ENCODE results near the gene DUSP7.

DNA sequence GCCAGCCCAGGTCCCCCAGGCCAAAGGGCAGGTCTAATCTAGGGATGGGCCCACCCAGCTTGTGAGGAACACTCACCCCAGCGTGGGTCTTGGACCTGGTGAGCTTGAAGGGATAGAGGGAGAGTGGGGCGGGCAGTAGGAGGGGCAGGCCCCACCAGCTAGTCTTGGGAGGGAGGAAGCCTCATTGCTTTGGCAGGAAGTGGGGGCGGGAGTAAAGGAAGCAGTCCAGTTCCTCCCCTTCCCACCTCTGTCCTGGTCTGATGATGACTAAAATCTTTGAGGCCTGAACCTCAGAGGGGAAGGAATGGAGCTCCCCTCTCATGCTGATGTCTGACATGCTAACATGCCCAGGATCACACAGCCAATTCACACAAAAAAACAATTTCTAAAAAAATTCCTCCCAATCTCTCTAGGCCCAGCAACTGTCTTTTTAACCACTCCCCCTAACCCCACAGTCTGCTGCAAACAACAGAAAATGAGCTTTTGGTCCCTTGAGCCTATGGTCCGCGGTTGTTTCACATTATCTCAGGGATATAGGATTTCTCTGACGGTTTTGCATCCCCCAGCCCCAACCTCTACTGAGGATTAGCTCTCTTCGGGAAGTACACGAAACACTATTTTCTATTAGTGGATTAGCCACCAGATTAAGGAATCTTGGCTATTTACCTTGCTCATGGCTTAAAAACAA is 30.7 kb upstream of the DUSP7 start:
- TF ChIP-seq, protein P1, sequence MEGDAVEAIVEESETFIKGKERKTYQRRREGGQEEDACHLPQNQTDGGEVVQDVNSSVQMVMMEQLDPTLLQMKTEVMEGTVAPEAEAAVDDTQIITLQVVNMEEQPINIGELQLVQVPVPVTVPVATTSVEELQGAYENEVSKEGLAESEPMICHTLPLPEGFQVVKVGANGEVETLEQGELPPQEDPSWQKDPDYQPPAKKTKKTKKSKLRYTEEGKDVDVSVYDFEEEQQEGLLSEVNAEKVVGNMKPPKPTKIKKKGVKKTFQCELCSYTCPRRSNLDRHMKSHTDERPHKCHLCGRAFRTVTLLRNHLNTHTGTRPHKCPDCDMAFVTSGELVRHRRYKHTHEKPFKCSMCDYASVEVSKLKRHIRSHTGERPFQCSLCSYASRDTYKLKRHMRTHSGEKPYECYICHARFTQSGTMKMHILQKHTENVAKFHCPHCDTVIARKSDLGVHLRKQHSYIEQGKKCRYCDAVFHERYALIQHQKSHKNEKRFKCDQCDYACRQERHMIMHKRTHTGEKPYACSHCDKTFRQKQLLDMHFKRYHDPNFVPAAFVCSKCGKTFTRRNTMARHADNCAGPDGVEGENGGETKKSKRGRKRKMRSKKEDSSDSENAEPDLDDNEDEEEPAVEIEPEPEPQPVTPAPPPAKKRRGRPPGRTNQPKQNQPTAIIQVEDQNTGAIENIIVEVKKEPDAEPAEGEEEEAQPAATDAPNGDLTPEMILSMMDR (IDR thresholded peaks at IDR 0.05; ENCODE audit: insufficient read depth, low read length, poor library complexity, severe bottlenecking) = no peak
- no peak for TF ChIP-seq EZH2phosphoT487 (conservative IDR thresholded peaks at IDR 0.05; ENCODE audit: low read length)

All from SU-DHL-6 (cell line).